OCI-LY3 (cell line): Measurements from ENCODE around the gene TPM3.
A peak's percentile ranks its signal among the peaks of the same experiment; 100 is the strongest.

Source experiments
- CTCF ChIP-seq: fragments of 200-600, 300-600 bp; sonication (generic); IDR thresholded peaks from 2 replicates; pipeline ENCODE4 v1.5.1; 2014; ENCODE audit warnings: antibody characterized with exemption, low read length, low read depth
- EZH2phosphoT487 ChIP-seq: fragments of 200-600 bp; shearing (Covaris generic); IDR thresholded peaks from 2 replicates; pipeline ENCODE4 v1.6.1; 2018; ENCODE audit warnings: antibody characterized with exemption, mixed run types, low read depth

DNA sequence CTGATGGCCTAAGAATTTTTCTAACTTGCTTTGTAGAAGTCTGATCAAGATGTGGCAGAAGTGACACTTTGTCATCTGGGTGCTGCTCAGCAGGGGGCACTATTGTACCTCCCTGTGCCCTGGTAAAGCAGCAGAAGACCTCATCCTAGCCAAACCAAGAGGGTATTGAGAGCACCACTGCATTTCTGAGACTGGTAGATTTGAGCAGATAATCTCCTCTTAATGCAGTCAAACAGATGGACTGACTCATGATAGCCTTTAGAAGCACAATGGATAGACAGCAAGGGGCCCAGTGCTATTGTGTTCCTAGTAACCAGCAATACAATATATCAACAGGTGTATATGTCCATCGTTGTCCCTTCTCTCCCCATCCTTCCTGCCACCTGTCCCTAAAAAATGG lies 5.7 kb downstream of the TPM3 start:
- TF ChIP-seq CTCF (peak; percentile 84), EZH2phosphoT487 (no peak)
